Right kidney (tissue), 9 donors: ENCODE data around the gene TPCN2.
"Not testable (repeated sequence)": the region's sequence is repeated elsewhere in the genome, so short reads cannot be mapped to it uniquely, and the experiment has no call there.

Experiments
- DNase-seq: peaks from one replicate; pipeline ENCODE4 v3.0.0-alpha.2; 2016
- long read RNA-seq, 8 donors: transcript quantifications; one replicate each; lab custom pipeline, GENCODE V29; 2026

TPCN2 gene
- long read RNA-seq, donor 1, partial matches to known transcripts: 0 of 1 reads
- long read RNA-seq, donor 1, other reads (novel, unspliced or antisense): 0 of 1 reads
- long read RNA-seq, donor 2, partial matches to known transcripts: 0 of 2 reads
- long read RNA-seq, donor 2, other reads (novel, unspliced or antisense): 0 of 2 reads
- long read RNA-seq, donor 3: 0 reads
- long read RNA-seq, donor 4: 0 reads
- long read RNA-seq, donor 5: 0 reads
- long read RNA-seq, donor 6: 0 reads
- long read RNA-seq, donor 7, partial matches to known transcripts: 0 of 3 reads
- long read RNA-seq, donor 7, other reads (novel, unspliced or antisense): 0 of 3 reads
- long read RNA-seq, donor 8, partial matches to known transcripts: 0 of 1 reads
- long read RNA-seq, donor 8, other reads (novel, unspliced or antisense): 0 of 1 reads

DNA sequence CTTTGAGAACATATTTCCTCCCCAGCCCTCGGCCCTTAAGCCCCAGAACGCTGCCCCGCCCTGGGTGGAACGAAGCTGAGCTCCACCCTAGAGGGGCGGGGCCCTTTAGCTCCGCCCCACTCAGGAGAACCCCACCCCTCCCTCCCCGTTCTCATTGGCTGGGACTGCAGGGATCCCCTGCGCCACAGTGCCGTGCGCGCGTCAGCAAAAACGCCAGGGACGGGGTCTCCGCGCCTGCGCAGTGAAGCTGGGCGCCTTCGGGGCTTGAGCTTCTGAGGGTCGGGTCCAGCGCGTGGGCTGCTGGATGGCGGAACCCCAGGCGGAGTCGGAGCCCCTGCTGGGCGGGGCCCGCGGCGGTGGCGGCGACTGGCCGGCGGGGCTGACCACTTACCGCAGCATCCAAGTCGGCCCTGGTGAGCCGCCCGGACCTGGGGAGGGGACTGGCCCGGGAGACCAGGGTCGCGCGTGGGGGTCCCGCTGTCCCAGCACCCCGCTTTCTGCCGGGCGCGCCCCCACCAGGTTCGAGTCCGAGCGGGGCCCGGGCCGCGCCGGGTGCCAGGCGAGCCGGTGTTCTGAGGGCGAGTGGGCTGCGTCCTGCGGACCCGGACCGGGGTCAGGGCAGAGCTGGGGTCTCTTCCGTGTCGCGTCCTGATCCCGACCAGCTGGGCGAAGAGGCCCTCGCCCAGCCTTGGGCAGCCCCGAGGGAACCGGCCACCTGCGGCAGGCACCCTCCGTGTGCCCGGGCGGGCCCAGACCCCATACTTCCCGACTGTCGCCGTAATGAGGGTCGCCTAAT lies at the start of gene TPCN2:
TPCN2 (plus strand) TSS at position 239 of the 796 bp plus-strand sequence; CDS start at position 305, 66 bp downstream.
- DNase-seq: peak; percentile 86

DNA sequence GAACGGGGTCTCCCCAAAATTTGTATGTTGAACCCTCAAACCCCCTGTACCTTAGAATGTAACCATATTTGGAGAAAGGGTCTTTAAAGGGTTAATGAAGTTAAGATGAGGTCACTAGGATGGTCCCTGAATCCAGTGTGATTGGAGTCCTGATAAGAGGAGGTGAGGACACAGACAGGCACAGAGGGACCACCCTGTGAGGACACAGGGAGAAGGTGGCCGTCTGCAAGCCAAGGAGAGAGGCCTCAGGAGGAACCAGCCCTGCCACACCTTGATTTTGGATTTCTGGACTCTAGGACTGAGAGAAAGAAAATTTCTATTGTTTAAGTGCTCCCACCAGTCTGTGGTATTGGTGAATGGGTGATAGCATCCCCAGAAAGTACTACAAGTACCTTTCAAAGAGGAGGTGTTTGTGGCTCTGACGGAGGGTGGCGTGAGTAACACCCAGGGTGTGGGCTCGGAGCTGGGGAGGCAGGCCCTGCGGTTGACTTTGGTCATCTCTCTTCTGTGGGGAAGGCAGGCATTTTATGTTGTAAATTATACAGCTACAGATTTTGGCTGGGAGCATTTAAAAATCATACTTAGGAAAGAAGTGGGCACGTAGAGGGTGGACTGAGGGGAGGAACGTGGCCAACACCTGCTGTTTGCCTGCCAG lies 49.5 kb upstream of the TPCN2 start:
- DNase-seq: no peak

DNA sequence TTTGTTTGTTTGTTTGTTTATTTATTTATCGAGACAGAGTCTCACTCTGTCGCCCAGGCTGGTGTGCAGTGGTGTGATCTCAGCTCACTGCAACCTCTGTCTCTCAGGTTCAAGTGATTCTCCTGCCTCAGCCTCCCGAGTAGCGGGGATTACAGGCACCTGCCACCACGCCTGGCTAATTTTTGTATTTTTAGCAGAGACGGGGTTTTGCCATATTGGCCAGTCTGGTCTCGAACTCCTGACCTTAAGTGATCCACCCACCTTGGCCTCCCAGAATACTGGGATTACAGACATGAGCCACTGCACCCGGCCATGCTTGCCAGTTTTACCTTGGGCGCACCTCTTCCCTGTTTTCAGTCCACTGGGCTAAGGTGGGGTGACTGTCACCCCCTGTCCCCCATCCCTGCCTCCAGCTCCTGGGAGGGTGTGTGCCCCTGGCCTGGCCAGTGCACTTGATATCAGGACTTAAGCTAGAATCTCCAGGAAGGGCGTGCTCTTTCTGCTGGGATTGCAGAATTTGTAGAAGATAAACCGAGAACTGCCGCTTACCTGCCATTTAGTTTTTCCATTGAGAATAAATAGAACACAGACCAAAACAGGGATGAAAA lies 48.9 kb upstream of the TPCN2 start:
- not testable (repeated sequence) for DNase-seq

DNA sequence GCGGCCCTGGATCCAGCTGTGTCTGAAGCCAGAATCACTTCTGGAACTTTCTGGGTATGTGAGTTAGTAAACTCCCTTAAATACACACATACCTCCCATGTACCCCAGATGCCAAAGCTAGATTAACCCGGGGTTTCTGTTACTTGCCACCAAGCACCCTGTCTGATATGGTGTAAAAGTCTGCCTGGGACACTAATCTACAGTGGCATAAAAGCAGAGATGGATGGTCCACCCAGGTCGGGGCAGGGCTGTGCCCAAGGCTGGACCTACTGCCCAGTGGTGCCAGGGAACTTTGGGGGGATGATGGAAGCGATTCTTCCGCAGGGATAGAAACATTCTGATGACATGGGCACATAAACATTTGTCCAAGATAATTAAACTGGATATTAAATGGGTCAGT lies 48.3 kb upstream of the TPCN2 start:
- no peak for DNase-seq

DNA sequence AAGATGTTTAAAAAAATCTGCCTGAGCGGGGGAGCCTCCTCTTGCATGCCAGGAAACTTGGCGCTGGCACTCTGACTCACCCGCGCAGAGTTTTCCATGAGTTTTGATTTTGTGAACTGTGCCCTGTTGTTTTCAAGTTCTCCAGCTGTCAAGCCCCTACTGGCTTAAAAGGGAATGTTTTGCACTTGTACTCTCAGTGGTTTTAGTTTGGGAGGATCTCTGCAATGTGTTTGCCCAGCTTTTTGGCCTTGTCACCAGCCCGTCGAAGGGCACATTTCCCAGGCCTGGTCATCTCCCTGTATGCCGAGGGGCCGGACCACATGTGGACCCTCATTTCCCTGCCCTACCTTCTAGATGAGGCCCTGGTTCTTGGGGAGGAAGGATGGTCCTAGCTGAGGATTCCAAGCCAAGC lies 47.9 kb upstream of the TPCN2 start:
- no peak for DNase-seq

DNA sequence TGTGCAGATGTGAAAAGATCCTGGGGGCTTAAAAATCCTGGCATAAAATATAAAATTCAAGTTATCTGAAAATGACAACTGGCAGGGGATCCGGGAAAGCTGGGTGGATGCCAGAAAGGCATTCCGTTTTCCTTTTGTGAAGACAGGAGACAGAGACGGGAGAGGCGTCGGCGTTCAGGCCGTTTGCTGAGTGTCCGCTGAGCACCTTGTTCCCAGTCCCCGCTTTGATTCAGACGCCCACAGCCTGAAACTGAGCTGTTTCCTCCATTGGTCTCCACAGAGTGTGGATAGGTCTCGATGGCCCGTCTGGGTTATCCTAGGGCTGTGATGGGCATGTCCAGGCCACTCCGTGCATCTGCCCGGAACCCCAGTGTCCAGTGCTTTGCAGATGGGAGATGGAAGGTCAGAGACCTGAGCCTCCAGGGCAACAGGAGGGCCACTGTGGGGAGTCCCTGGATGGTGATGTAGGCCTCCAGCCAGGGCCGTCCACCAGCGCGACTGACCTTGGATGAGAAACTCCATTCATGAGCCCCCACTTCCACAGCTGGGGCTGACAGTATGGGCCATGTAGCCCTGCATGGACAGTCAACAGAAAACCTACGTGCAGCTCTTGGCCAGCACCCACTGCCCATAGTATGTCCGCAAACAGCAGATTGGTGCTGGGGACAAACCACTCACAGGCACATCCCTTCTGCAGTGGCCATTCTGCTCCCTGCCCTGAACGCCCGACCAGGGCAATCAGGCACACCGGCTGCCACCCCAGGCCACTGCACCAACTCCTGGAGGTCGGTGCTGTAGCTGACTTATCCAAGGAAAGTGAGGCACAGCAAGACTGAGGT lies 47.3 kb upstream of the TPCN2 start:
- DNase-seq: no peak

DNA sequence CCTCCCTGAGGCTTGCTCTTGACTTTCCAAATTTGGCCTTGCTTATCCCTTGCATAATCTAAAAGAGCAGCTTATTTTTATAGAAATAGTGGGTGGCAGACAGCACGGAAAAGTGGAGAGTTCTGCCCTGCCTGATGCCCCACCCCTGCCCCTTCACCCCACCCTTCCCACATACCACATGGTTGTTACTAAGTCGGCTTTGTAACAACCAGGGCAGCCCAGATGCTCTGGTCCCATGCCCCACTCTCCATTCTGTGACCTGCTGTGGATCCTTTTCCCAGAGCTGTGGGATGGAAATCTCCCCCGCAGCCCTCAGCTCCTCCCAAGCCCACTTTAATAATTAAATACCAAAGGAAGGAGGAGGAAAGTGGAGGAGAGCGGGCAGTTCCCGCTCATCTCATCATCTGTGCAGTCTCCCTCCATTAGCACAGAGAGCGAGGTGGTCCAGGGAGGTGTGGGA lies 46.6 kb upstream of the TPCN2 start:
- DNase-seq: no peak

DNA sequence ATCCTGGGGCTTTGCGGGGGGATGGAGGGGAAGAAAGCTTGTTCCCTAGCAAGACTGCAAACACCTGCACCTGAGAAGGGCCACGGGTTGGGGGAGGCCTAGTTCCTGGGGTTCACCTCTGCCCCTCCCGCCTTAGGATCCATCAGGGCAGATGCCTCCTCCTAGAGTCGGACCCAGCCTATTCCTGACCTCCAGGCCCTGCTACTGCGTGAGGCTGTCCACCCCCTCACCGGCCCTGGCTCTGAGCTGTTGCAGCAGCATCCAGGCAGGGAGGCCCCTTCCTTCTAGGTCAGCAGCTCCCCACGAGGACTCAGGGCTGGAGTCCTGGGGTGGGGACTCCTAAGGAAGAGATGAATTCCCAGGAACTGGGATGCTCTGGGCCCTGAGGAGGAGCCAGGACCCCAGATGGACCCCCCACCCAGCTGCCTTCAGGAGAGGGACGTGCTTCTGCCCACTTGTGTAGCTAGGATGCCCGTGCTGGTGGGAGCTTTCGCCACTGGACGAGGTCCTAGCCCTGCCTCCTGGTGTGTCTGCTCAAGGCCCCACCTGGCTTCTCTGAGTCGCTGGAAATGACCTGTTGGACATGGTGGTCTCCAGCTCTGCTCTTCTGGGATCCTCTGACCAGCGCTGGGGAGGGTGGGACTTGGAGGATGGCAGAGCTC lies 46.0 kb upstream of the TPCN2 start:
- no peak for DNase-seq

DNA sequence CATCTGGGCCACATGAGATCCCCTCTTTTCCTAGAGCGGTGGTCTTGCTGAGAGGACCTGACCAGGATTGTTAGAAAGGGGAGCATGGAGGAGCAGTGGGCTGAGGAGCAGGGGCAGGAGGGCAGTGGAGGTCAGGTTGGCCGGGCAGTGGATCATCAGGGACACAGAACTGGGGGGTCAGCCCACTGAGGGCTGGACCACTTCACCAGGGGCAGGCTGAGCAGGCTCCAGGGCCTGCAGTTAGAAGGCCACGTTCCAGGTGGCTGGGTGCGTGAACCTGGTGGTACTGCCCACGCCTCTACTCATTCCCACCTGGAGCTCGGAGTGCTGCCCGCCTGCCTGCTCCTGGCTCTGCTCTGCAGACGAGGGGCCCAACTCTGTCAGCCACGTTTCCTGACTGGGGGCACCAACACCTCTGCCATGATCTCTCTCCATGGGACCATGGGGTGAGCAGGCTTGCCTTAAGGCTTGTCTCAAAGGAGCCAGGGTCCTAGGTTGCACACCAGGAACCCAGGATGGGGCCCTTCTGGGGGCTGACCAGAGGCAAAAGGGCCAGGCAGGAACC lies 45.3 kb upstream of the TPCN2 start:
- DNase-seq: no peak

DNA sequence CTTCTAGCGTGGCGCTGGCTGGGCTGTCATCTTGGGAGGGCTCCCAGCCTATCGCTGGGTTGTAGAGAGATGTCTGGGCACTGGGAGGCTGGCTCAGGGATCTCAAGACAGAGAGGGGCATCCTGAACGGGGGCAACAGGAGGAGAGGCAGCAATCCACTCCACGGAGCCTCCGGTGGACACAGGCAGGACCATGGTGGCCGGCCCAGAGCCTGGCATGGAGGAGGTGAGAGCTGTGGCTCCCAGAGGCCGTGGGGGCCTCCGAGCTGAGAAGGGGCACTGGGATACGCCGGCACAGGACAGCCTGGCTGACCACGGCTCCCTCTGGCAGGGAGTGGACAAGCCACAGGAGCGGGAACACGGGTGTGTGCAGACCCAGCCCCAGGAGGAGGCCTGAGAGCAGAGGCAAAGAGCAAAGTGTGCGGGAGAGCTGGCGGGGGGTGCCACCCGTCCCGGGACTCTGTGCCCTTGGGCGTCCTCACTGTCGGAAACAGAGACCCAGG lies 44.8 kb upstream of the TPCN2 start:
- no peak for DNase-seq

DNA sequence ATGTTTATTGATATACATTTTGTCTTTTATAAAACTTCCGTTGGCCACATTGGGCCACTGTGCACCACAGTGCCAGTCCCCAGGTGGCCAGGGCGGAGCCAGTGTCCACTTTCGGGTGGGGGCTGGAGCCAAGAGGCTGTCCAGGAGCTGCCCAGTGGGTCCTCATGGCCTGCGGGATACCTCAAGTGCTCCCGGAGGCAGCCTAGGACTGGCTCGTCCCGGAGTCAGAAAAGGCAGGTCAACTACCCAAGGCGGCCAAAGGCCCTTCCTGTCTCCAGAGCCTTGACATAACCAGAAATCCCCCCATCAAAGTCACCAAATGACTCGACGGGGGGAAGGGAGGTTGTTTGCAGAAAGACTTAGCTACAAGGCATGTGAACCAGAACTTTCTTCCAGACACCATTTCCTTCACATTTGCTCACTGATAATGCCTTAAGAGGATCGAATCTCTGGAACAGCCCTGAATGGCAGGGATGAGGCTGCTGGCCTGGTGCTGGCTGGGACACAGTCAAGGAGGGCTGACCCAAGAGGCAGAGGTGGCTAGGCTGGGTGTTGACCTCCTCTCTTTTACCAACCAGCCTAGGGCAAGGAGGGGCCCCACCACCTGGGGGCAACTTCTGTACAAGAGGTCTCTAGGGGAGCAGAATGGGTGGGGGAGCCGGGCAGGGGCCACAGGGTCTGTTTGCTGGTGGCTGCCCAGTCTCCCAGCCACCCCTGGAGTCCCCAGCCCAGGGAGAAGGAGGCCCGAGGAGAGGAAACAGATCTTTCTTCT lies 44.1 kb upstream of the TPCN2 start:
- DNase-seq: no peak

DNA sequence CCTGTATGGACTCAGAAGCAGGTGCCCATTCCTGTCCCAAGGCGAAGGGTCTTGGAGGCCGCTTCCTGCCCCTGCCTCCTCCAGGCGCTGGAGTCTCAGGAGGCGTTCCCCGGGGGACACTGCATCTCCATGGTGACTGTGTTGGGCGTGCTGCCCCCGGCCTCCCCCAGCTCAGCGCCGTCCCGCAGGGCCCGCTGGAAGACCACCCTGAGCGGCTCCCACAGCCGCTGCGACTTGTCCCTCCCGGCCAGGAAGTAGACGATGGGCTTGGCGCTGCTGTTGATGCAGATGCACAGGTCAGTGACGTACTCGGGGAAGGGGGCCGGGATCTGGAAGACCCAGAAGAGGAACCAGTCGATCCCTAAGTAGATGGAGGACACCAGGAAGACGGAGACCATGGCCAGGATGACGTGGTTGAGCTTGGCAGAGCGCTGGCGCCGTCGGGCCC lies 43.5 kb upstream of the TPCN2 start:
- no peak for DNase-seq

DNA sequence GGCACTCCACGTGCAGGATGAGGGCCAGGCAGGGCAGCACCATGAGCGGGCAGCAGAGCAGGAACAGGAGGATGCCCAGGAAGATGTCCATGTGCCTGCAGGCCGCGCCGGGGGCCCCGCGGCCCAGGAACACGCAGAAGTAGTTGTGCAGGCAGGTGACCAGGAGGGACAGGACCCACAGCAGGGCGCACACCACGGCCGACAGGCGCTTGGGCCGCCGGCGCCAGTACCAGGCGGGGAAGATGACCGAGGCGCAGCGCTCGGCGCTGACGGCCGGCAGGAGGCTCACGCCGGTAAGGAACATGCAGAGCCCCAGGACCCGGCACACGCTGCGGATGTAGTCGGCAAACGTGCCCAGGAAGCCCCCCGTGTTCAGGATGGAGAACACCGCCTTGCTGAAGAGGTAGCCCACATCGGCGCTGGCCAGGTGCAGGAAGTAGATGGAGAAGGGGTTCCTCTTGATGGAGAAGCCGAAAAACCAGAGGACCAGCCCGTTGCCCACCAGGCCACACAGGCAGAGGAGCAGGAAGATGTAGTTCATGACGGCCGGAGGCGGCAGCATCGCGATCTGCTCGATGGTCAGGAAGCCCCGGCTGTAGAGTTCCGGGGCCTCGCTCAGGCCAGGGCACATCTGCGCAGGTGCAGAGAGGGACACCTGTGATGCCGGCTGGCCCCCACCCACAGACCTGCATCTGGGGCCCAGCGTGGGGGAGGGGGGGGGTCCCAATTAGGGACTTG lies 42.9 kb upstream of the TPCN2 start:
- DNase-seq: no peak

DNA sequence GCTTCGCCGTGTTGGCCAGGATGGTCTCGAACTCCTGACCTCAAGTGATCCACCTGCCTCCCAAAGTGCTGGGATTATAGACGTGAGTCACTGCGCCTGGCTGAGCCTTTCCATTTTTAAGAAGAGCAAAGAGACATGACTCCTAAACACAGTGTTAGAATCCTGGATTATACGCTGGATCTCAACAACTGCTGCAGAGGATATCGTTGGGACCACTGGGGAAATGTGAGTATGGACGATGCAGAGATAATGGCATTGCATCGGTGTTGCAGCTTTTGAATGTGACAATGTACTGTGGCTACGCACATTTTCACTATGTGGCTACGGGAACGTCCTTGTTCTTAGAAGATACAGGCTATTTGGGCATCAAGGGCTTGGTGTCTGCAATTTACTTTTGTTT lies 41.9 kb upstream of the TPCN2 start:
- no peak for DNase-seq

DNA sequence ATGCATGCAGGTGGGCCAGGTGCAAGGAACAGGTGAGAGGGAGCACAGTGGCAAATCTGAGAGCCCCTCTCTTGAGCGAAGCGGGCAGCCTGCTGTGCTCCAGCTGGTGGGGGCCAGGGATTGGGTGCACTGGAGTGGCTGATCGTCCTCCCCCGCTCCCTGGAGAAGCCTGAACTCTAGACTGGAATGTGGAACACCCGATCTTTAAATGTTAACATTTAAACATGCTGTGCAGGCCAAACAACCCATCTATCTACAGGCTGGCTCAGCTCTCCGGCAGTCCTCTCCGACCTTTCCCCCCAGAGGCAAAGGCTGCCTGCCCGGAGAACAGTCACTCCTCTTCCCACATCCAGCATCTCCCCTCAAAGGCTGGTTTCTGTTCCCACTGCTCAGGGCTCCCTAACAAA lies 40.8 kb upstream of the TPCN2 start:
- no peak for DNase-seq

DNA sequence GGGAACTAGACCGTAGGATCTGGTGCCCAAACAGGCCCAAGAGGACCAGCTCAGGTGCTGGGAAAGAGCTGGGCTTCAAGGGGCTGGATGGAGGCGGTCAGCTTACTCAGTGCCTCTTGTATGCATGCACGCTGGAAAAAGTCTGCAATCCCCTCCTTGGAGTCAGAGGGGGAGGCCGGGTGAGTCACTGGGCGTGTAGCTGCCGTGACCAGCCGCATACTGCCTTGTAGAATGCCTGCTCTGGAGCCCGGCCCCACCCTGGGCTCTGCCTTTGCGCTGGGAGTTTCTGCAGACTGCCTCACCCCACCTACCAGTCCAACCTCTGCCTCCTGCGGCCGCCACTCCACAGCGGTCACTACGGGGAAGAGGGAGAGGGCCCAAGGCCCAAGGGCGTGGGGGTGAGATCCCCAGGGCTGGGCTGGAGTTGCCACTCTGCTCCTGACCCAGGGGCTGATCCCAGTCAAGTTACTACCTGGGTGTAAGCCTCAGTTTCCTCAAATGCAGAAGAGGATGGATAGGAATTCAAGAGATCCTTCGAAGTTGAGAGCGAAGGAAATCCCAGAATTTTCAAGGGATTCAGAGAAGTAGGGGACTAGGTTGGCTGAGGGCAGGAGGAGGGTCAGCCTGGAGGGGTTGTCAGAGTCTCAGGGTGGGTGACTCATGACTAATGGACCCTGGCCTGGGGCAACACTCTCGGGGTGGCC lies 39.8 kb upstream of the TPCN2 start:
- DNase-seq: no peak

DNA sequence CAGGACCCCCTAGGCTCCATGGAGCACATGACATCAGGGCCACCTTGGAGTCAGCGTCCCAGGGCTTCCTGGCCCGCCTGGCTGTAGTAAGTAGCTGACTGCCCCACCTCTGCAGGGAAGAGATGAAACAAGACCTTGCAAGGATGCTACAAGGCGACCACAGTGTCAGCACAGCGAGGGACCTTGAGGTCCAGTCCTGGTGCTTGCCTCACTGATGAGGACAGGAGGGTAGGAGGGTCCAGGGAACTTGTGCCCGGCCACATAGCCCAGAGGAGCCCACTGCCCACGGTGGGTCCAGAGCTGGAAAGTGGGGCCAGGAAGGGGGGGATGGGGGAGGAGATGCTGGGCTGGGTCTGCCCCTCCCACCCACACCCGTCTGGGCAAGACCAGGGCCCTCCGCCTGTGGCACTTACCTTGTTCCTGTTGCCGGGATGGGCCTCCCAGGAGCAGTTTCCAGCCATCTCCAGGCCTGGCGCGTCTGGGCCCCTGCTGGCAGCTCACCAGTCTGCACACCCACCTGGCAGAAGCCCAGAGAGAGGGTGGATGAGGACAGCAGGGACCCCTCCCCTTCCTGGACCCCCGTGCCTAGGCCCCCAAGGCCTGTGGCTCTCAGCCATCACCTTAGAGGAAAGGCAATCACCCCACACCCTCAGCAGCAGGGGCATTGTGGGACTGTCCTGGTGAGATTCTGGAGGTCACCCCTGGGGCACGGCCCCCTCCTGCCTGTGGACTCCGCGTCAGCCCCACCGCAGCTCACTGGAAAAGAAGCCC lies 39.1 kb upstream of the TPCN2 start:
- no peak for DNase-seq
